ENCODE data around the gene PLA2G15. TPM values are rescaled to one million over a fixed set of nuclear protein-coding genes. Genes with fewer than 3 reads are reported as not detected.

The PLA2G15 gene
- total RNA-seq, 1 donor from 2014 or later, result 29.6 TPM

- Mint-ChIP-seq H3K4me3 (ENCODE audit: unreplicated experiment) (no peak overlapping the region), H3K4me1 (ENCODE audit: low read depth) (peaks cover 14% of the 10 kb centered on the region), H3K36me3 (ENCODE audit: low read depth) (no peaks in the 10 kb centered on the region), H3K9me3 (ENCODE audit: low read depth) (no peaks in the 10 kb centered on the region), H3K27ac (ENCODE audit: unreplicated experiment) (peak overlapping the region; percentile 86), H3K27me3 (ENCODE audit: low read depth) (no peaks in the 10 kb centered on the region)
- no peak for DNase-seq (ENCODE audit: low spot score)
- peak; percentile 95 for TF ChIP-seq CTCF (IDR thresholded peaks at IDR 0.05)
Observed at GRCh38 chr16:68229431-68230175, 15.6 kb upstream of the PLA2G15 start.

DNA sequence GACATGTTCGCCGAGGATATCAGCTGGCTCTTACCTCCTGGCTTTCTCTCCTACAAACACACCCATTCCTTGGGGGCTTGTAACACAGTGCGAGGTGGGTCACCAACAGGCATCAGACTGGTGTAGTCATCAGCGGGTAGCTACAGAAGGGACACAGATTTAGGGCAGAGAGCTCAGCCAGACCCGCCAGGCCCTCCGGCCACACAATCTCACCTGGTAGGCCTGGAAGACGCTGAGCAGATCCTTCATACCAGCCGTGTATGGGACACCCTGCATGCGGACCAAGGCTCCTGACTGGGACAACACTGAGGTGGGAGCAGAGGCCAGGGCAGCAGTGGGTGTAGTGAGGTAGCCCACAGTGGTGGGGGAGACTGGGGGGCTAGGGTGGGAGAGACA, 15.0 kb upstream of the PLA2G15 start:
- H3K4me1 Mint-ChIP-seq (ENCODE audit: low read depth), result peaks cover 14% of the 10 kb centered on the region
- H3K4me3 Mint-ChIP-seq (ENCODE audit: unreplicated experiment), result no peak overlapping the region
- DNase-seq (ENCODE audit: low spot score), result no peak
- no peaks in the 10 kb centered on the region for H3K27me3 Mint-ChIP-seq (ENCODE audit: low read depth)
- TF ChIP-seq CTCF (IDR thresholded peaks at IDR 0.05), result no peak
- no peaks in the 10 kb centered on the region for H3K36me3 Mint-ChIP-seq (ENCODE audit: low read depth)
- H3K9me3 Mint-ChIP-seq (ENCODE audit: low read depth), result no peaks in the 10 kb centered on the region
- H3K27ac Mint-ChIP-seq (ENCODE audit: unreplicated experiment), result no peak overlapping the region

DNA sequence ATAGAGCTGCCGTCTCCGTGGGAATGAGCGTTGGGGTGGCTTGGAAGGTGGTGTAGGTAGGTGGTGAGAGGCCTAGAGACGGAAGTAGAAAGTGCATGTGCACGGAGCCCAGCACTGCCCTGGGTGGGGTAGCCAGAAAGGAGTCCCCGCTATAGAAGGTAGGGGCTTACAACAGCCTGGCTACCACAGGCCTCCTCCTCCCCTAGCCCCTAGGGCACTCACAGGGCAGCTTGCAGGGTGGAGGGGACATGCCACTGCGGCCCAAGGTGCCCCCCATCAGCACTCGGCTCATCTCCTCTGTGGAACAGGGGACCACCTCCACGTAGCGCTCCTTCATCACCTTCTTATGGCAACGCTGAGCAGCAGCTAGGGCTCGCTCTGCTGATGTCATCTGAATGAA, 14.2 kb upstream of the PLA2G15 start:
- H3K27ac Mint-ChIP-seq (ENCODE audit: unreplicated experiment), result no peak overlapping the region
- H3K27me3 Mint-ChIP-seq (ENCODE audit: low read depth), result no peaks in the 10 kb centered on the region
- H3K4me3 Mint-ChIP-seq (ENCODE audit: unreplicated experiment), result no peak overlapping the region
- no peak for TF ChIP-seq CTCF (IDR thresholded peaks at IDR 0.05)
- H3K36me3 Mint-ChIP-seq (ENCODE audit: low read depth), result no peaks in the 10 kb centered on the region
- peaks cover 14% of the 10 kb centered on the region for H3K4me1 Mint-ChIP-seq (ENCODE audit: low read depth)
- no peak for DNase-seq (ENCODE audit: low spot score)
- H3K9me3 Mint-ChIP-seq (ENCODE audit: low read depth), result no peaks in the 10 kb centered on the region

GRCh38 chr16:68231384-68232136, 13.6 kb upstream of the PLA2G15 start:
- DNase-seq (ENCODE audit: low spot score), result no peak
- no peak overlapping the region for H3K27ac Mint-ChIP-seq (ENCODE audit: unreplicated experiment)
- H3K4me3 Mint-ChIP-seq (ENCODE audit: unreplicated experiment), result no peak overlapping the region
- H3K4me1 Mint-ChIP-seq (ENCODE audit: low read depth), result peaks cover 18% of the 10 kb centered on the region
- no peak for TF ChIP-seq CTCF (IDR thresholded peaks at IDR 0.05)
- H3K36me3 Mint-ChIP-seq (ENCODE audit: low read depth), result no peaks in the 10 kb centered on the region
- no peaks in the 10 kb centered on the region for H3K9me3 Mint-ChIP-seq (ENCODE audit: low read depth)
- no peaks in the 10 kb centered on the region for H3K27me3 Mint-ChIP-seq (ENCODE audit: low read depth)

GRCh38 chr16:68232335-68232734, 12.8 kb upstream of the PLA2G15 start:
- Mint-ChIP-seq H3K27me3 (ENCODE audit: low read depth) (no peaks in the 10 kb centered on the region), H3K4me3 (ENCODE audit: unreplicated experiment) (no peak overlapping the region), H3K9me3 (ENCODE audit: low read depth) (no peaks in the 10 kb centered on the region), H3K36me3 (ENCODE audit: low read depth) (no peaks in the 10 kb centered on the region), H3K4me1 (ENCODE audit: low read depth) (peaks cover 23% of the 10 kb centered on the region), H3K27ac (ENCODE audit: unreplicated experiment) (peak overlapping the region; percentile 17)
- TF ChIP-seq CTCF (IDR thresholded peaks at IDR 0.05), result no peak
- no peak for DNase-seq (ENCODE audit: low spot score)

Measured in chondrocyte (in vitro differentiated cells).